GM23338 (cell line): ENCODE results near the gene SNRPF. TPM values are rescaled to one million over a fixed set of nuclear protein-coding genes. Genes with fewer than 3 reads are reported as not detected.

Experiments used
- ATAC-seq: fragments of 200-7000 bp; cut with Tn5 transposase; 3 replicates; pipeline ENCODE4 v1.9.1; 2020
- DNase-seq: peaks from one replicate; pipeline ENCODE4 v3.0.0-alpha.2; 2015; ENCODE audit warnings: low spot score
- H2AFZ ChIP-seq: fragments of 200-600 bp; sonication (generic); 2 replicates; pipeline ENCODE4 v1.8.0; 2016; ENCODE audit warnings: antibody characterized with exemption, mild to moderate bottlenecking, moderate library complexity
- H3F3A ChIP-seq: fragments of 200-600 bp; sonication (generic); replicated peaks from 2 replicates; pipeline ENCODE4 v1.8.0; 2017; ENCODE audit warnings: antibody characterized with exemption, mixed run types, low read depth
- H3K27ac ChIP-seq: fragments of 200-600 bp; sonication (generic); 2 replicates; pipeline ENCODE4 v1.6.1; 2016; ENCODE audit warnings: low read depth
- H3K27me3 ChIP-seq: fragments of 200-600 bp; sonication (generic); 2 replicates; pipeline ENCODE4 v1.8.0; 2016; ENCODE audit warnings: mild to moderate bottlenecking, mixed run types, moderate library complexity; ENCODE audit not compliant: insufficient read depth
- H3K36me3 ChIP-seq: fragments of 200-600 bp; sonication (generic); 2 replicates; pipeline ENCODE4 v1.8.0; 2016; ENCODE audit warnings: mild to moderate bottlenecking; ENCODE audit not compliant: insufficient read depth
- H3K4me1 ChIP-seq: fragments of 200-600 bp; sonication (generic); 2 replicates; pipeline ENCODE4 v1.8.0; 2016; ENCODE audit warnings: mild to moderate bottlenecking, moderate library complexity; ENCODE audit not compliant: insufficient read depth
- H3K4me2 ChIP-seq: fragments of 200-600 bp; sonication (generic); 2 replicates; pipeline ENCODE4 v1.7.1; 2017; ENCODE audit warnings: mixed run types
- H3K4me3 ChIP-seq: fragments of 200-600 bp; sonication (generic); 2 replicates; pipeline ENCODE4 v1.6.1; 2016; ENCODE audit warnings: mixed run types
- H3K79me2 ChIP-seq: fragments of 200-600 bp; sonication (generic); replicated peaks from 2 replicates; pipeline ENCODE4 v1.8.0; 2017; ENCODE audit warnings: mild to moderate bottlenecking; ENCODE audit not compliant: insufficient read depth
- H3K9me2 ChIP-seq: fragments of 200-600 bp; sonication (generic); 2 replicates; pipeline ENCODE4 v1.8.0; 2017; ENCODE audit not compliant: insufficient read depth
- H4K20me1 ChIP-seq: fragments of 200-600 bp; sonication (generic); replicated peaks from 2 replicates; pipeline ENCODE4 v1.8.0; 2017; ENCODE audit warnings: mild to moderate bottlenecking; ENCODE audit not compliant: insufficient read depth
- H3K27ac Mint-ChIP-seq: 2 replicates; pipeline ENCODE4 v1.8.0; 2020; ENCODE audit warnings: inconsistent platforms, mild to moderate bottlenecking, moderate library complexity, mixed read lengths
- H3K27me3 Mint-ChIP-seq: 3 replicates; pipeline ENCODE4 v1.8.0; 2022; ENCODE audit warnings: low read depth, mild to moderate bottlenecking, moderate library complexity, mixed read lengths, inconsistent platforms; ENCODE audit not compliant: insufficient read depth, poor library complexity
- H3K36me3 Mint-ChIP-seq: 3 replicates; pipeline ENCODE4 v1.8.0; 2021; ENCODE audit warnings: low read depth, mild to moderate bottlenecking, inconsistent platforms, moderate library complexity, mixed read lengths
- H3K4me1 Mint-ChIP-seq: 3 replicates; pipeline ENCODE4 v1.8.0; 2020; ENCODE audit warnings: mild to moderate bottlenecking, inconsistent platforms, mixed read lengths
- H3K4me3 Mint-ChIP-seq: 3 replicates; pipeline ENCODE4 v1.8.0; 2021; ENCODE audit warnings: moderate library complexity, mild to moderate bottlenecking, inconsistent platforms, mixed read lengths
- H3K9me3 Mint-ChIP-seq: 3 replicates; pipeline ENCODE4 v1.8.0; 2020; ENCODE audit warnings: moderate library complexity, mild to moderate bottlenecking, inconsistent platforms, mixed read lengths
- CREB1 ChIP-seq: fragments of 250-450 bp; sonication (Bioruptor Pico); IDR thresholded peaks from 2 replicates; pipeline ENCODE4 v1.5.0; 2020; ENCODE audit warnings: low read depth, mild to moderate bottlenecking, moderate library complexity
- EZH2 ChIP-seq: fragments of 200-600 bp; sonication (generic); IDR thresholded peaks from one replicate; pipeline ENCODE4 v1.8.0; 2017; ENCODE audit warnings: antibody characterized with exemption, mild to moderate bottlenecking, low read depth; ENCODE audit not compliant: unreplicated experiment
- JUNB ChIP-seq: IDR thresholded peaks from one replicate; pipeline ENCODE4 v1.6.1; 2016; ENCODE audit warnings: antibody characterized with exemption; ENCODE audit not compliant: unreplicated experiment
- POLR2AphosphoS5 ChIP-seq: IDR thresholded peaks from 2 replicates; pipeline ENCODE4 v1.6.1; 2016; ENCODE audit warnings: antibody characterized with exemption, low read depth
- STAT1 ChIP-seq: IDR thresholded peaks from one replicate; pipeline ENCODE4 v1.6.1; 2016; ENCODE audit warnings: antibody characterized with exemption; ENCODE audit not compliant: unreplicated experiment
- ZNF114 ChIP-seq: fragments of 250-450 bp; sonication (Bioruptor Pico); IDR thresholded peaks from 2 replicates; pipeline ENCODE4 v1.5.0; 2020; ENCODE audit warnings: mild to moderate bottlenecking, moderate library complexity
- ZNF331 ChIP-seq: fragments of 250-450 bp; sonication (Bioruptor Pico); IDR thresholded peaks from 2 replicates; pipeline ENCODE4 v1.5.0; 2020; ENCODE audit warnings: low read depth, mild to moderate bottlenecking, moderate library complexity
- ZNF462 ChIP-seq: fragments of 250-450 bp; sonication (Bioruptor Pico); IDR thresholded peaks from 2 replicates; pipeline ENCODE4 v1.5.0; 2020; ENCODE audit warnings: mild to moderate bottlenecking, moderate library complexity
- polyA plus RNA-seq: library from polyadenylated mRNA; unstranded; fragments of >200 nt; fragmentation: Nextera tagmentation; extraction: Ambion mirVana; gene quantifications from 2 replicates; pipeline ENCODE4 v1.2.1, GENCODE V29; 2016
- total RNA-seq: library from RNA; depleted of rRNA; stranded (reverse); fragments of >200 nt; shearing (Covaris generic); gene quantifications from 2 replicates; pipeline ENCODE4 v1.2.3, GENCODE V29; 2014
- TF ChIP-seq, protein P1 (sequence below): IDR thresholded peaks from 2 replicates; pipeline ENCODE4 v1.6.1; 2016; ENCODE audit warnings: antibody characterized with exemption

Gene SNRPF
- total and polyA plus RNA-seq, 2 experiments from 2014 or later, result 31.1 to 475 TPM

- TF ChIP-seq ZNF462 (CRISPR knock-in tag) (no peak), ZNF331 (CRISPR knock-in tag) (no peak), STAT1 (no peak)
Observed at GRCh38 chr12:95898081-95898480, 39.3 kb downstream of the SNRPF start (continued).

- H3K36me3 Mint-ChIP-seq, result no peaks in the 10 kb centered on the region
- H3K4me3 Mint-ChIP-seq, result no peak overlapping the region
- no peaks in the 10 kb centered on the region for H3K36me3 ChIP-seq
- H3K79me2 ChIP-seq, result no peaks in the 10 kb centered on the region
- no peak overlapping the region for H3K27ac ChIP-seq
- H3K4me1 Mint-ChIP-seq, result no peaks in the 10 kb centered on the region
- H3K27me3 ChIP-seq, result no peaks in the 10 kb centered on the region
- no peak overlapping the region for H2AFZ ChIP-seq
- no peaks in the 10 kb centered on the region for H3K9me3 Mint-ChIP-seq
- no peaks in the 10 kb centered on the region for H3F3A ChIP-seq
- H3K4me2 ChIP-seq, result no peak overlapping the region
- no peaks in the 10 kb centered on the region for H4K20me1 ChIP-seq
- no peaks in the 10 kb centered on the region for H3K9me2 ChIP-seq
- ATAC-seq, result no peak
- H3K4me1 ChIP-seq, result no peaks in the 10 kb centered on the region
- H3K27ac Mint-ChIP-seq, result no peak overlapping the region
- no peaks in the 10 kb centered on the region for H3K27me3 Mint-ChIP-seq
- DNase-seq, result no peak
- H3K4me3 ChIP-seq, result no peak overlapping the region
- TF ChIP-seq CREB1, result no peak
- TF ChIP-seq POLR2AphosphoS5, result no peak
- no peak for TF ChIP-seq JUNB
- TF ChIP-seq ZNF114 (CRISPR knock-in tag), result no peak
- TF ChIP-seq ZNF462 (CRISPR knock-in tag), result no peak
- TF ChIP-seq EZH2, result no peak
- TF ChIP-seq, protein P1, sequence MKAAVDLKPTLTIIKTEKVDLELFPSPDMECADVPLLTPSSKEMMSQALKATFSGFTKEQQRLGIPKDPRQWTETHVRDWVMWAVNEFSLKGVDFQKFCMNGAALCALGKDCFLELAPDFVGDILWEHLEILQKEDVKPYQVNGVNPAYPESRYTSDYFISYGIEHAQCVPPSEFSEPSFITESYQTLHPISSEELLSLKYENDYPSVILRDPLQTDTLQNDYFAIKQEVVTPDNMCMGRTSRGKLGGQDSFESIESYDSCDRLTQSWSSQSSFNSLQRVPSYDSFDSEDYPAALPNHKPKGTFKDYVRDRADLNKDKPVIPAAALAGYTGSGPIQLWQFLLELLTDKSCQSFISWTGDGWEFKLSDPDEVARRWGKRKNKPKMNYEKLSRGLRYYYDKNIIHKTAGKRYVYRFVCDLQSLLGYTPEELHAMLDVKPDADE, result no peak
Observed at GRCh38 chr12:95908573-95908972, 49.8 kb downstream of the SNRPF start.
